DMS 273 treated with DMSO at 0.1 percent for 48 hours (cell line): ENCODE results near the gene ATF1.
"Not testable (repeated sequence)": the region's sequence is repeated elsewhere in the genome, so short reads cannot be mapped to it uniquely, and the experiment has no call there.

Source experiments
- DNase-seq: peaks from one replicate; lab custom pipeline; 2025; lab: John Stamatoyannopoulos, UW

ATF1 gene

DNA sequence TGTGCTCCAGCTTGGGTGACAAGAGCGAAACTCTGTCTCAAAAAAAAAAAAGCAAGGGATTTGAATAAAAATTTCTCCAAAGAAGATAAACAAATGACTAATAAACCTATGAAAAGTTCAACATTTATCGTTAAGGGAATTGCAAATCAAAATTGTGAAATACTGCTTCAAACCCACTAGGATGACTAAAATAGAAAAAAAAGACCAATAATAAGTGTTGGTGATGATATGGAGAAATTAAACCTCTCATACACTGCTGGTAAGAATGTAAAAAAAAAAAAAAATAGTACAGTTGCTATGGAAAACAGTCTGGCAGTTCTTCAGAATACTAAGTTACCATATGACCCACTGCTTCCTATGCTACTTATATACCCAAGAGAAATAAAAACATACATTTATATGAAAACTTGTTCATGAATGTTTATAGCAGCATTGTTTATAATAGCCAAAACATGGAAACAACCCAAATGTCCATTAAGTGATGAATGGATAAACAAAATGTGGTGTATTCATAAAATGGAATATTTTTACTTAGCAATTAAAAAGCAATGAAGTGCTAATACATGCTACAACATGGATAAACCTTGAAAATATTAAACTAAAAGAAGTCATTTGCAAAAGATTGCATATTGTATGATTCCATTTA is 39.5 kb downstream of the ATF1 start:
- DNase-seq: no peak

DNA sequence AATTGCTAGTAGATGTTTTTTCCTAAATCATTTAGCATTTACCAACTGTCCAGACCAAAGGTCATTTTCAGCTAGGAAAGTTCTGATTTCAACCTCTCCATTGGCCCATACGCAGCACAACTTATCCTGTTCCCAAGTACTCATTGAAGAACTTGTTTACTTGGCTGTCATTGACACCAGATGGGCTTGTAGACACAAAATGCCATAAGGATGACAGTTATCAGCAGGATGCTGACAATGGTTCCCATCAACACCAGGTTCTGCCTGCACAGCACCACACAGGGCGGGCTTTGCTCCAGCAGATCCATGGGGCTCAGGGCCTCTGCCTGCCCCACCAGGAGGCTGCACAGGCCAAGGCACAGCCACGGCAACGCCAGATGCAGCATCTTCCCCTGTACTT is 42.3 kb downstream of the ATF1 start:
- DNase-seq: no peak

DNA sequence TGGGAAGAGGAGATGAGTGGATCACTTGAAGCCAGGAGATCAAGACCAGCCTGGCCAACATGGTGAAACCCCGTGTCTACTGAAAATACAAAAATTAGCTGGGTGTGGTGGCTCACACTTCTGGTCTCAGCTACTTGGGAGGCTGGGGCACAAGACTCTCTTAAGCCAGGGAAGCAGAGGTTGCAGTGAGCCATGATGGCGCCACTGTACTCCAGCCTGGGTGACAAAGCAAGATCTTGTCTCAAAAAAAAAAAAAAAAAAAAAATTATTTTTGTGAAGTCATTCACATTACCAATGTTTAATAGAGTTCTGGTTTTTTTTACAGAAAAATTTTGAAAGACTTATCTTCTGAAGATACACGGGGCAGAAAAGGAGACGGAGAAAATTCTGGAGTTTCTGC is 45.2 kb downstream of the ATF1 start:
- DNase-seq: not testable (repeated sequence)

DNA sequence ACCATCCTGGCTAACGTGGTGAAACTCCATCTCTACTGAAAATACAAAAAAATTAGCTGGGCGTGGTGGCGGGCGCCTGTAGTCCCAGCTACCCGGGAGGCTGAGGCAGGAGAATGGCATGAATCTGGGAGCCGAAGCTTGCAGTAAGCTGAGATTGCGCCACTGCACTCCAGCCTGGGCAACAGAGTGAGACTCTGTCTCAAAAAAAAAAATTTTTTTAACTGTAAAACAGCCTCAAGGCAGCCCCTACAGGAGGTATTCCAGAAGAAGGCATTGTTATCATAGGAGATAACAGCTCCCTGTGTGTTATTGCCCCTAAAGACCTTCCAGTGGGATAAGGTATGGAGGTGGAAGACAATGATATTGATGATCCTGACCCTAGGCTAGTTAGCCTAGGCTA is 51.0 kb downstream of the ATF1 start:
- DNase-seq: not testable (repeated sequence)

DNA sequence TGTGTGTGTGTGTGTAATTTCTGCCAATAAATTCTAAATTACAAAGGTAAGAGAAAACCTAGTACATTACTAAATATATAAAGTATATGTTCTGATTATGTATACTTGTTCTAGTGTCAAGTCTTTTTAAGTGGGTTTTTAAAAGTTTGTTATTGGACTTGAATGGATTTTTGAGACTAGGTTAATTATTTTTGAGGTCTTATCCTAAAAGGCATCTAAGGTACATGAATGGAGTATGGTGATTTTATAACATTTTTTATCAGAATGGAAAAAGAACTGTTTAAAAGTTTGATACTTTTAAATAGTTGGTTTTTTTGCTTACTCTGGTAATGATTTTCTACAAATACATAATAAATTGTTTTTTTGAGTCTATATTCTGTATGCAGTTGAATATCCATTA is 56.3 kb downstream of the ATF1 start:
- DNase-seq: no peak

DNA sequence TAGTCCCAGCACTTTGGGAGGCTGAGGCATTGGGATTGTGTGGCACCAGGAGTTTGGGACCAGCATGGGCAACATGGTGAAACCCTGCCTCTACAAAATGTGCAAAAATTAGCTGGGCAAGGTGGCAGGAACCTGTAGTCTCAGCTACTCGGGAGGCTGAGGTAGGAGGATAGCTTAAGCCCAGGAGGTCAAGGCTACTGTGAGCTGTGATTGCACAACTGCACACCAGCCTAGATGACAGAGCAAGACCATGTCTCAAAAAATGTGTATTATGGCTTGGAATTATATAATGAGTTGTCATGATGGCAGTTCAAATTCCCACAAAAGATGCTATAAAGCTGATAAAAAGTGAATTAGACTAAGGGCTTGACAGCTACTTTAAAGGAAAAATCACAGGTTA is 58.2 kb downstream of the ATF1 start:
- no peak for DNase-seq

DNA sequence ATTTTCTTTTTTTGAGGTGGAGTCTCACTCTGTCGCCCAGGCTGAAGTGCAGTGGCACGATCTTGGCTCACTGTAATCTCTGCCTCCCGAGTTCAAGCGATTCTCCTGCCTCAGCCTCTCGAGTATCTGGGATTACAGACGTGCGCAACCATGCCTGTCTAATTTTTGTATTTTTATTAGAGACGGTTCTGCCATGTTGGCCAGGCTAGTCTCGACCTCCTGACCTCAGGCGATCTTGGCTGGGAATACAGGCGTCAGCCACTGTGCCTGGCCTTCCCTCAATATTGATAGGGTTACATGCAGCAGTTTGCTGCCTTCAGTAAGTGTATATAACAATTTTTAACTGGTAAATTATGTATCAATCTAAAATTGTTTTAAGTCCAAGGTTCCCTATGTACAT is 59.8 kb downstream of the ATF1 start:
- not testable (repeated sequence) for DNase-seq

DNA sequence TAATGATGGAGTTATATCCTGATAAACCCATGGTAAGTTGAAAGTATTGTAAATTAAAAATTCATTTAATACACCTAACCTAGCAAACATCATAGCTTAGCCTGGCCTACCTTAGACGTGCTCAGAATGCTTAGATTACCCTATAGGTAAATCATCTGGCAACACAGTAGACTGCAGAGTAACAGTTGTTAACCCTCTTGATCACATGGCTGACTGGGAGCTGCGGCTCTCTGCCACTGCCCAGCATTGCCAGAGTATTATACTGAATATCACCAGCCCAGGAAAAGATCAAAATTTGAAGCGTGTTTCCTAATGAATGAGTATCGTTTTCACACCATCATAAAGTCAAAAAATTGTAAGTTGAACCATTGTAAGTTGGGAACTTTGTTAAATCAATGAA is 61.0 kb downstream of the ATF1 start:
- no peak for DNase-seq

DNA sequence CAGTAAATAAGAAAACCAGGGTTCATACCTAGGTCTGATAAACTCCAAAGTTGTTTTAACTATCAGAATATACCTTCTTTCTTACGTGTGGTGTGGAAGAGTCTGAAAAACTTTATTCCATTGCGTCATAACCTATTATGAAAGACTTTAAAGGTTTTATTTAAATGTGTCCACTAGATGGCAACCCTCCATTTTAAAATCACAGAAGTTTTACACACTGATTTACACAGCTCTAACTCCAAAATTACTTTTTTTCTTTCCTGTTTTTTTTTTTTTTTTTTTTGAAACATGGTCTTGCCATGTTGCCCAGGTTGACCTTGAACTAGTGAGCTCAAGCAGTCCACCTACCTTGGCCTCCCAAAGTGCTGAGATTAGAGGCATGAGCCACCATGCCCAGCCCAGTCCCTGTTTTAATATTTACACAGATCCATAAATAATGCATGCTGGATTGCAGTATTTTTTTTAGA is 61.5 kb downstream of the ATF1 start:
- DNase-seq: no peak

DNA sequence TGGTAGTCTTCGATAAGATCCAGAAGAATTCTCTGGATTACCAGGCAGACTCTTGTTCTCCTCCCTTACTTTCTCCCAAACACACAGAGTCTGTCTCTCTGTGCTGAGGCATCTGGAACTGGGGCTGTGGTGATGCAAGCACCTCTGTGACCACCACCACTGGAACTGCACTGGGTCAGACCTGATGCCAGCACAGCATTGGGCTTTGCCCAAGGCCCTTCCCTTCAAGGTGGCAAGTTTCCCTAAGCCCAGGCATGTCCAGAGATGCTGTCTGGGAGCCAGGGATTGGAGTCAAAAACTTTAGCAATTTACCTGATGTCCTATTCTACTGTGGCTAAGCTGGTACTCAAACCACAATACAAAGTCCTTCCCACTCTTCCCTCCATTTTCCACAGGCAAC is 64.2 kb downstream of the ATF1 start:
- DNase-seq: no peak

DNA sequence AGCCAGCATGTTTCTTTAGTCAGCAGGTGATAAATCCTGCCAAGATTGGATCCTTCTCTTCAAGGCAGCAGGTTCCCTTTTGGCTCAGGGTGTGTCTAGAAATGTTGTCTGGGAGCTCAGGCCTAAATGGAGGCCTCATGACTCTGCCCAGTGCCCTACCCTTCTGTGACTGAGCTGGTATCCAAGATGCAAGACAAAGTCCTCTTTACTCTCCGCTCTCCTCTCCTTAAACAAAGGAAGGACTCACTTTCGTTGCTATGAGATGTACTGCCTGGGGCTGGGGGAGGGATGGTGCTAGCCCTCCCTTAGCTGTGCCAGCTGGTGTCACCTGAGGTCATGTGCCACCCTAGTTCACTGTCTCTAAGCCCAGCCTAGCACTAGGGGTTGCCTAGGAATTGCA is 65.0 kb downstream of the ATF1 start:
- DNase-seq: no peak

DNA sequence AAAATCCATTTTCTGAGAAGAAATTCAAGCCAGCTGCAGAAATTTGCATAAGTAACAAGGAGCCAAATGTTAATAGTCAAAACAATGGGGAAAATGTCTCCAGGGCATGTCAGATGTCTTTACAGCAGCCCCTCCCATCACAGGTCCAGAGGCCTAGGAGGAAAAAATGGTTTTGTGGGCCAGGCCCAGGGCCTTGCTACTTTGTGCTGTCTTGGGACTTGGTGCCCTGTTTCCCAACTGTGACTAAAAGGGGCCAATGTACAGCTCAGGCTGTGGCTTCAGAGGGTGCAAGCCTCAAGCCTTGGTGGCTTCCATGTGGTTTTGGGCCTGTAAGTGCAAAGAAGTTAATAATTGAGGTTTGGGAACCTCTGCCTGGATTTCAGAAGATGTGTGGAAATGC is 69.9 kb downstream of the ATF1 start:
- not testable (repeated sequence) for DNase-seq

DNA sequence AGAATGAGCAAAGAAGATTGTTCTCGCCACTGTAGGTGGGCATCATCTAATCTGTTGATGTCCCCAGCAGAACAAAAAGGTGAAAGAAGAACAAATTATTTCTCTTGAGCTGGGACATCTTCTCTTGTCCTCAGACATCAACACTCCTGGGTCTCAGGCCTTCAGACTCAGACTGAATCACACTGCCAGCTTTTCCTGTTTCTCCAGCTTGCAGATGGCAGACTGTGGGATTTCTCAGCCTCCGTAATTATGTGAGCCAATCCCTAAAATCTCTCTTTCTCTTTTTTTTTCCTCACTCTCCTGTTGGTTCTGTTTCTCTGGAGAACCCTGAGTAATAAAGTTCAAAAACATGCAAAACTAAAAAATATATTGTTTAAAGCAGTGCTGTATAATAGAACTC is 75.1 kb downstream of the ATF1 start:
- DNase-seq: no peak

DNA sequence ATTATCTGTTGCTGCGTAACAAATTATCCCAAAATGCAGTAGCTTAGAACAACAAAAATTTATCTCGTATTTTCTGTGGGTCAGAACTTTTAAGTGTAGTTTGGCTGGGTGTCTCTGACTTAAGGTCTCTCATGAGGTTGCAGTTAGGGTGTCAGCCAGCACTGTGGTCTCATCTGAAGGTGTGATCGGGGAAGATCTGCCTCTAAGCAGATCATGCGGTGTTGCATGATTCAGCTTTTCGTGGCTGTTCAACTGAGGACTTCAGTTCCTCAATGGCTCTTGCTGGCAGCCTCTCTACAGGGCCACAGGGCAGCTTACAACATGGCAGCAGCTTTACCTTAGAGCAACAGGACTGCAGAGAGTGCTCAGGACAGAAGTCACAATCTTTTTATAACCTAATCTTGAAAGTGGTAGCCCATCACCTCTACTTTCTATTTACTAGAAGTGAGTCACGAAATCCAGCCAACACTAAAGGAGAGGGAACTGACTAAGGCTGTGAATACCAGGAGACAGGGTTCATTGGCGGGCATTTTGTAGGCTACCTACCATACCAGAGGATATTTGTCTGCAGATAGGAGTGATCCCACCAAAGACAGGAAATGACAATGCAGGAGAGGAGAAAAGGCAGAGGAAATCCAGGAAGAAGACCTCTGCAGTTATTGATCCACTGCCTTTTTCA is 77.0 kb downstream of the ATF1 start:
- no peak for DNase-seq

DNA sequence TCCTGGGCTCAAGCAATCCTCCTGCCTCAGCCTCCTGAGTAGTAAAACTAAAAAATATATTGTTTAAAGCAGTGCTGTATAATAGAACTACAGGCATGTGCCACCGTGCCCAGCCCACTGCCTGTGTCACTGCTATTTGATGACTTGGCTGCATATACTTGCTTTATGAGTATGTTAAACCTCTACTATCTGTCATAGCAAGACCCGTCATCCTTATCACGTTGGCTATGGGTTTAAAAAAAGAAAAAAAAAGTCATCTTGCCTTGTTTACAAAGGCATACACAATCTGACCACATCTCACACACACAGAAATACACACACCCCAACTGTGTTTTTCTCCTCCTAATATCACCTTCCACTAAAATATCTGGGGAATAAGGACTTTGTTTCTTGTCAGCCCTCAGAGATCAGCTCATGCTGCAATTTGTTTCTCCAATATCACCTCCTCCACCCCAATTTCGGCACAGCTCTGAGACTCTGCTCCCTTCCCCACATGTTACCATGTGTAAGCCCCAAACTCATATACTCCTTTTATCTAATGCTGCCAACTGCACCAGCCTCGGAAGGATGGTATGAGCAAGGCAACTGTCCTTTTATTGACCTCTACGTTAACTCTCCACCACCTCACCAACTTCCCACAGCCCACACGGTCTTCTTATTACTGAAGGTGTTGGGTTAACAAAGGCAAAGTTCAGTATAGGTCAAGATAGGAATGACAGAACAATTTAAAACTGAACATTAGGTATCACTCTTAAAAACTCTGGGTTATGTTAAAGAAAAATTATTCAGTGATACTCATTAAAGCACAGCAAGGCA is 78.0 kb downstream of the ATF1 start:
- DNase-seq: no peak

DNA sequence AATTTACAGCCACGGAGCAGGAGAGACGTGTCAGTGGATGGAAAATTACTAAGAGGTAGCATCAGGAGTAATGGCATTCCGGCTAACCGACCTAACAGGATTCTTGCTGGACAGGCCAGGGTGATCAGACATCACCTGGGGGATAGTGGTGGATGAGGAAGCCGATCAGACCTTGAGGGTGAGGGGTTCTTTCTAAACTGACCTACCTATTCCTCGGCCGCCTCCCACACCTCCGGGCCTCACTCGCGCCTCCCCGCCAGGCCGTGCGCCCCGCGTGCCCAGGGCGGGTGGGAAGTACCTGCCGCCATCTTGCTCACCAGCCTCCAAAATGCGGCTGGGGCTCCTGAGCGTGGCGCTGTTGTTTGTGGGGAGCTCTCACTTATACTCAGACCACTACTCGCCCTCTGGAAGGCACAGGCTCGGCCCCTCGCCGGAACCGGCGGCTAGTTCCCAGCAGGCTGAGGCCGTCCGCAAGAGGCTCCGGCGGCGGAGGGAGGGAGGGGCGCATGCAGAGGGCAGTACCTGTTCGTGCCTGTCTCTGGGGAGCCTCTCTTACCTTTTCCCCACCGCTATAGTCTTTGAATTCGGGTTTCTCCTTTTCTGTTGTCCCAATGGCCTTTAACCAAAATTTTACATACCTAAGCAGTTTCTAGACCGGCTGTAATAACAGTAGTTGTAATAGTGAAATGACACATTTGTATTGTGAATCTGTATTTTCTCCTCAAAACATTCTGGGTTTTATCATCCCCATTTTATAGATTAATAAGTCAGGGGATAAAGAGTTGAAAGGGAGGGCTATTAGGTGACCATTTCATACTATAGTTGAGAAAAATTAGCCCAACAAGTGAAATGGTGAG is 79.0 kb downstream of the ATF1 start, which contains the start of gene TMPRSS12:
Gene TMPRSS12 (plus strand): TSS at position 290 of the 857 bp plus-strand sequence. CDS start 39 bp downstream, at position 329.
- no peak for DNase-seq

DNA sequence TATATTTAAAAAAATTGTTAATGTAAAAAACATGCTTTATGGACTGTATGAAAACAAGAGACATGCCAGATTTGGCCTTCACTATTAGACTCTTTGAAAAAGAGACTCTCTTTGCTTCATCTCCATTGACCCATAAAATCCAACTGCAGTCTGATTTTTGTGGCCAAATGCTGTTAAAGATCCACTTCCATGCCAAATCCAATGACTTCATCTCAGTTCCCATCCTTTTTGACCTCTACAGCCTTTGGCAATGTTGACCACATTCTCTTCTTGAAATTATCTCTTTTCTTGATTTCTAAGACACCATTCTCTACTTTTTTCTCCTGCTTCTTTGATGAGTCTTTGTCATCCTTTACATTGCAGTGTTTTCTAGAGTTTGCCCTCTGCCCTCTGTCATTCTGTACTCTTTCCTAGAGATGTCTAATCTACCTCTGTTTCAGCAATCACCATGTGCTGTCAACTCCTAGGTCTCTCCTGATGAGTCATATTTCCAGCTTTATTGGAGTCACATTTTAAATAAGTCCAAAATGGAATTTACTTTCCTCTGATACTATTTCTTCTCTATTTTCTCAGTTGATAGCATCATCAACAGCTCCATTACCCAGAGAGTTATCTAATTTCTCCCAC is 81.2 kb downstream of the ATF1 start:
- DNase-seq: no peak

DNA sequence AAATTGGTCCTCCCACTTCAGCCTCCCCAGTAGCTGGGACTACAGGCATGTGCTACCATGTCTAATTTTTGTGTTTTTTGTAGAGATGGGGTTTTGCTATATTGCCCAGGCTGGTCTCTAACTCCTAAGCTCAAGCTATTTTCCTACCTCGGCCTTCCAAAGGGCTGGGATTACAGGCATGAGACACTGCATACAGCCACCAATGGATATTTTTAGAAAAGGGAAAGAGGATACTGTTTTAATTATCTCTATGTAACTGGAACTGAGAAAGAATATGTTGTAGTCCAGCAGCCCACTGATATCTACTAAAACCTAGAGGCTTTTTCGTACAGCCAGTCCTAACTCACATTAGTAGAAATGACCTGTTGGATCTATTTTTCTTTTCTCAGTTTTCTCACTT is 85.1 kb downstream of the ATF1 start:
- no peak for DNase-seq

DNA sequence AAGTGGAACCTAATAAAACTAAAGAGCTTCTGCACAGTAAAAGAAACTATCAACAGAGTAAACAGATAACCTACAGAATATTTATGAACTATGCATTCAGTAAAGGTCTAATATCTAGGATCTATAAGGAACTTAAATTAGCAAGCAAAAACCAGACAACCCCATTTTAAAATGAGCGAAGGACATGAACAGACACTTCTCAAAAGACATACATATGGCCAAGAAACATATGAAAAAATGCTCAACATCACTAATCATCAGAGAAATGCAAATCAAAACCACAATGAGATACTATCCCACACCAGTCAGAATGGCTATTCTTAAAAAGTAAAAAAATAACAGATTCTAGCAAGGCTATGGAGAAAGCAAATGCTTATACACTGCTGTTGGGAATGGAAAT is 91.3 kb downstream of the ATF1 start:
- DNase-seq: not testable (repeated sequence)

DNA sequence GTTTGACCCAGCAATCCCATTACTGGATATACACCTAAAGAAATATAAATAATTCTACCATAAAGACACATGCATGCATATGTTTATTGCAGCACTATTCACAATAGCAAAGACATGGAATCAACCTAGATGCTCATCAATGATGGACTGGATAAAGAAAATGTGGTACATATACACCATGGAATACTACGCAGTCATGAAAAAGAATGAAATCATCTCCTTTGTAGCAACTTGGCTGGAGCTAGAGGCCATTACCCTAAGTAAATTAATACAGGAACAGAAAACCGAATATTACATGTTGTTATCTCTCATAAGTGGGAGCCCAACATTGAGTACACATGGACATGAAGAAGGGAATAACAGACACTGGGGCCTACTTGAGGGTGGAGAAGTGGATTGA is 91.8 kb downstream of the ATF1 start:
- DNase-seq: not testable (repeated sequence)

DNA sequence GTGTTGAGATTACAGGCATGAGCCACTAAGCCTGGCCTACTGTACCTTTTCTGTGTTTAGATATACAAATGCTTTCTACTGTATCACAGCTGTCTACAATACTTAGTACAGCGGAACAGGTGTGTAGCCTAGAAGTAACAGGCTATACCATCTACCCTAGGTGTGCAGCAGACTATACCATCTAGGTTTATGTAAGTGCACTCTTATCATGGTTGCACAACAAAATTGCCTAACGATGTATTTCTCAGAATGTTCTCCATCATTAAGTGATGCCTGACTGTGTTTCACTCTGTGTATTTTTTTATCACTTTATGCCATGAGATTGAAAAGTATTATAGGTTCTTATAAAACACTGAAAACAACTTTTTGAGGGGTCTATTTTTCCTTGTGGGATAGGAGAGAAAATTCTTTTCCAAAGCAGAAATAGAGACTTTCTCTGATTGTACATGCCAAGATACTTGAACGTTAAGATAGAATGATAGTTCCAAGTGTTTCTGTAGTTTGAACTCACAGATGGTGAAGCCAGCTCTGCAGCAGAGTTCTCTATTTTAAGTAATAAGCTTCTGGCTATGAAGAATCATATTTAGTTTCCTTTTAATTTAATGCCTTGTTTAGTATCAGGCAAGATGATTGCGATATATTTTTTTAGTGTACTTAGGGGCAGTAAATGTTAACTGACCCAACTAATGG is 95.9 kb downstream of the ATF1 start:
- no peak for DNase-seq
